ENCODE measurements around the gene LRRC30. TPM values are rescaled to one million over a fixed set of nuclear protein-coding genes. Genes with fewer than 3 reads are reported as not detected.

Gene LRRC30
- total and polyA plus RNA-seq, 11 donors = not detected

DNA sequence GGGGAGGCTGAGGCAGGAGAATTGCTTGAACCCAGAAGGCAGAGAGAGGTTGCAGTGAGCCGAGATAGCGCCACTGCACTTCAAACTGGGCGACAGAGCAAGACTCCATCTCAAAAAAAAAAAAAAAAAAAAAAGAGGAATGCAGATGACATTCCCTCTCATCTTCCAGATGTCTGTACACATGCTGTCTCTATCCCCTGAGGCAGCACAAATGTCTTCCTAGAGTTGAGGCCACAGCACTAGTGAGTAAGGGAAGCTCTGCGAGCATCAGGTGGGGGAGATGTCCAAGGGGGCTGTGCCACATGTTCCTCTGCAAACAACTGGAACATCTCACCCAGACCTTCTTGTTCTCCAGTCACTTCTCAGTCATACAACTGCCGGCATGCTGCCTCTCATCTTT lies 35.6 kb upstream of the LRRC30 start:
- DNase-seq = no peak
- no peaks in the 10 kb centered on the region for H3K36me3 ChIP-seq
- H3K9me3 ChIP-seq = no peaks in the 10 kb centered on the region
- whole genome bisulfite sequencing, 4 donors = 90 to 95% (median 92%) methylated on average over 5 of the region's 5 CpGs
- intact Hi-C loops (cut with DNase I) = no loop called here
- ATAC-seq = no peak
- no peaks in the 10 kb centered on the region for H3K27me3 ChIP-seq
- TF ChIP-seq, protein P1, sequence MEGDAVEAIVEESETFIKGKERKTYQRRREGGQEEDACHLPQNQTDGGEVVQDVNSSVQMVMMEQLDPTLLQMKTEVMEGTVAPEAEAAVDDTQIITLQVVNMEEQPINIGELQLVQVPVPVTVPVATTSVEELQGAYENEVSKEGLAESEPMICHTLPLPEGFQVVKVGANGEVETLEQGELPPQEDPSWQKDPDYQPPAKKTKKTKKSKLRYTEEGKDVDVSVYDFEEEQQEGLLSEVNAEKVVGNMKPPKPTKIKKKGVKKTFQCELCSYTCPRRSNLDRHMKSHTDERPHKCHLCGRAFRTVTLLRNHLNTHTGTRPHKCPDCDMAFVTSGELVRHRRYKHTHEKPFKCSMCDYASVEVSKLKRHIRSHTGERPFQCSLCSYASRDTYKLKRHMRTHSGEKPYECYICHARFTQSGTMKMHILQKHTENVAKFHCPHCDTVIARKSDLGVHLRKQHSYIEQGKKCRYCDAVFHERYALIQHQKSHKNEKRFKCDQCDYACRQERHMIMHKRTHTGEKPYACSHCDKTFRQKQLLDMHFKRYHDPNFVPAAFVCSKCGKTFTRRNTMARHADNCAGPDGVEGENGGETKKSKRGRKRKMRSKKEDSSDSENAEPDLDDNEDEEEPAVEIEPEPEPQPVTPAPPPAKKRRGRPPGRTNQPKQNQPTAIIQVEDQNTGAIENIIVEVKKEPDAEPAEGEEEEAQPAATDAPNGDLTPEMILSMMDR (IDR thresholded peaks at IDR 0.05) = no peak
- TF ChIP-seq POLR2A (IDR thresholded peaks at IDR 0.05) = no peak
- no peaks in the 10 kb centered on the region for H3K4me1 ChIP-seq
- H3K4me3 ChIP-seq = no peak overlapping the region
- H3K27ac ChIP-seq = no peak overlapping the region

- no peak for TF ChIP-seq POLR2A (IDR thresholded peaks at IDR 0.05)
- TF ChIP-seq, protein P1 (IDR thresholded peaks at IDR 0.05) = no peak
- H3K36me3 ChIP-seq = no peaks in the 10 kb centered on the region
- H3K9me3 ChIP-seq = no peaks in the 10 kb centered on the region
- H3K27ac ChIP-seq = no peak overlapping the region
- ATAC-seq = no peak
- DNase-seq = no peak
- intact Hi-C loops (cut with DNase I) = no loop called here
- H3K27me3 ChIP-seq = no peaks in the 10 kb centered on the region
- H3K4me3 ChIP-seq = no peak overlapping the region
- no peaks in the 10 kb centered on the region for H3K4me1 ChIP-seq
- 94 to 99% (median 96%) methylated on average over 3 of the region's 3 CpGs for WGBS, 4 donors
Observed at GRCh38 chr18:7196421-7196820, 34.5 kb upstream of the LRRC30 start.

DNA sequence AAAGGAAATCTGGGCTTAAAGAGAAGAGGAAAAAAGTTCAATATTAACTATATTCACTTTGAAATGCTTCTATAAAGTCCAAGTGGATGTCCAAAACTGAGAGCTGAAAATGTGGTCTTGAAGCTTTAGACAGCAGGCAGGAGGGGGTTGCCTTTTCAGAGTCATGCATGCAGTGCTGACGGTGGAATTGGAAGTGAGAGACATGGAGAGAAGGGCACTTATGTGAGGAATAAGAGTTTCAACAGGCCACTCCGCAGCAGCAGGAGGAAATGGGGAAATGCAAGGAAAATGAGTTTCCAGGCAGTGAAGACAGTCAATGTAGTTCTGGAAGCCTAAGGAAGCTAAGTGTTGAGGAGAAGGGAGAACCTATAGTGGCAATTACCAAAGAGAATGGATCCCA lies 33.0 kb upstream of the LRRC30 start:
- Histone ChIP-seq H3K4me3 (no peak overlapping the region), H3K36me3 (no peaks in the 10 kb centered on the region), H3K9me3 (no peaks in the 10 kb centered on the region), H3K4me1 (no peaks in the 10 kb centered on the region), H3K27me3 (no peaks in the 10 kb centered on the region), H3K27ac (no peak overlapping the region)
- WGBS, 4 donors = 70 to 89% (median 79%) methylated on average over 2 of the region's 2 CpGs
- TF ChIP-seq, protein P1 (IDR thresholded peaks at IDR 0.05) = no peak
- no peak for TF ChIP-seq POLR2A (IDR thresholded peaks at IDR 0.05)
- DNase-seq (no peak), ATAC-seq (no peak)
- intact Hi-C loops (cut with DNase I) = no loop called here

DNA sequence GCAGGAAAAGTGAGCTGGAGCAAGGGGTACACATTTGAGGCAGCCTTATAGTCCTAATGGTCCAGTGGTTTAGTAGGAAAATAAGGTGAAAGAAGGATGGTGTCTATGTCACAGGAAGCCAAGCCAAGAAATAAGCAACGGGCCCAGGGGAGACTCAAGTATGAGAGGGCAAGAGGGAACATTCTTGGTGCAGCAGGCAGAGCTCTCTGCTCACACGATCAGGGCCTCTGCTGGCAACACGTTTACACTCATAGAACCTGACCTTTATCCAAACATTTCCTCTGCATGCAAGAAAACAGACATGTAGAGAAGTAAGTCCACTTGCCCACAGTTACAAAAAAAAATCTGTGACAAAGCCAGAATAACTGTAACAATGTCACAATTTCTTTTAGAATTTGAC lies 32.6 kb upstream of the LRRC30 start:
- Histone ChIP-seq H3K4me1 (no peaks in the 10 kb centered on the region), H3K4me3 (no peak overlapping the region), H3K9me3 (no peaks in the 10 kb centered on the region), H3K36me3 (no peaks in the 10 kb centered on the region), H3K27me3 (no peaks in the 10 kb centered on the region), H3K27ac (no peak overlapping the region)
- no peak for TF ChIP-seq POLR2A (IDR thresholded peaks at IDR 0.05)
- peak in 2 of 4 donors; percentile 16 to 24 for ATAC-seq
- 25 to 47% (median 33%) methylated on average over 3 of the region's 3 CpGs for WGBS, 4 donors
- no peak for DNase-seq
- intact Hi-C loops (cut with DNase I) = no loop called here

DNA sequence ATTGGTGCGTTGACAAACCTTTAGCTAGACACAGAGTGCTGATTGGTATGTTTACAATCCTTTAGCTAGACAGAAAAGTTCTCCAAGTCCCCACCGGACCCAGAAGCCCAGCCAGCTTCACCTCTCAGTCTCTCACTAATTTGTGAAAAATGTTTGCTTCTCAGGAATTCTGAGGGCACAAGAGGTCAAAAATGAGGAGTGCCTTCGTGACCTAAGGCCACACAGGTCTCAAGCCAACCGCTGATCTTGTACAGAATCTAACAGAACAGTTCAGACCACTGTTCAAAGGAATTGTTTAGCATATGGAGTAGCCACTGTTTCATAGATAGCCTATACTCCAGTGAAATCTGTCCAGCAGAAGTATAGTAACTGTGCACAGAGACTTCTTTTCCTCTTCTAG lies 29.8 kb upstream of the LRRC30 start:
- H3K27me3 ChIP-seq = no peaks in the 10 kb centered on the region
- no peak overlapping the region for H3K4me3 ChIP-seq
- intact Hi-C loops (cut with DNase I) = no loop called here
- H3K27ac ChIP-seq = no peak overlapping the region
- 86 to 94% (median 89%) methylated on average over 4 of the region's 4 CpGs for WGBS, 4 donors
- no peak for DNase-seq
- ATAC-seq = no peak
- TF ChIP-seq, protein P1 (IDR thresholded peaks at IDR 0.05) = no peak
- TF ChIP-seq POLR2A (IDR thresholded peaks at IDR 0.05) = no peak
- H3K4me1 ChIP-seq = peaks cover 0 to 9% (median 2%) of the 10 kb centered on the region in 12 donors
- no peaks in the 10 kb centered on the region for H3K9me3 ChIP-seq
- no peaks in the 10 kb centered on the region for H3K36me3 ChIP-seq
